ENCODE data around the gene PTCHD4. TPM values are rescaled to one million over a fixed set of nuclear protein-coding genes. Genes with fewer than 3 reads are reported as not detected.

PTCHD4 gene
- total RNA-seq, 1 experiment from 2014 or later: 0.96 TPM

- Mint-ChIP-seq H3K4me1 (peaks cover 0 to 24% of the 10 kb centered on the region in 2 experiments; a peak in 2 of 4 replicates), H3K27ac (no peak overlapping the region; a peak in 1 of 7 replicates), H3K9me3 (peaks cover 12 to 17% of the 10 kb centered on the region in 2 experiments), H3K4me3 (no peak overlapping the region), H3K27me3 (ENCODE audit: low read depth) (no peaks in the 10 kb centered on the region), H3K36me3 (ENCODE audit: insufficient read depth in 1 of 3, low read depth in 3 of 3) (peaks cover 5 to 33% (median 21%) of the 10 kb centered on the region in 3 experiments; a peak in 6 of 7 replicates)
- Histone ChIP-seq H4K5ac (ENCODE audit: insufficient read length, low read depth, low read length) (no peak overlapping the region), H3K56ac (ENCODE audit: insufficient read length, low read depth, low read length) (no peak overlapping the region), H3K27ac (ENCODE audit: insufficient read length, low read depth, low read length) (no peak overlapping the region), H3K14ac (ENCODE audit: insufficient read depth, low read length) (no peak overlapping the region), H2BK15ac (ENCODE audit: low read depth, low read length) (no peak overlapping the region), H3K4ac (ENCODE audit: low read depth, low read length) (no peak overlapping the region), H3K23ac (ENCODE audit: insufficient read length, low read depth, low read length) (no peak overlapping the region), H2BK20ac (ENCODE audit: low read depth, low read length, poor library complexity, severe bottlenecking) (no peak overlapping the region), H3K4me1 (ENCODE audit: insufficient read depth, low read length) (peaks cover 2% of the 10 kb centered on the region; the same call in 1 of the 2 replicates), H3K9me3 (ENCODE audit: control insufficient read depth, low read depth, low read length) (no peaks in the 10 kb centered on the region), H3K4me2 (ENCODE audit: insufficient read depth, insufficient read length, low read length) (no peak overlapping the region), H2AFZ (ENCODE audit: low read length) (no peak overlapping the region), H2BK5ac (ENCODE audit: insufficient read length, low read length) (no peak overlapping the region), H3K18ac (ENCODE audit: insufficient read length, low read depth, low read length) (no peak overlapping the region), H3K27me3 (ENCODE audit: insufficient read depth, low read length) (no peaks in the 10 kb centered on the region), H2BK120ac (ENCODE audit: low read depth, low read length, poor library complexity, severe bottlenecking) (no peak overlapping the region), H2BK12ac (ENCODE audit: insufficient read length, low read depth, low read length) (no peak overlapping the region), H4K91ac (ENCODE audit: insufficient read length, low read depth, low read length) (no peak overlapping the region), H3K79me1 (ENCODE audit: insufficient read depth, low read depth, low read length, poor library complexity, severe bottlenecking) (no peaks in the 10 kb centered on the region), H3K79me2 (ENCODE audit: insufficient read depth, low read length) (peaks cover 2% of the 10 kb centered on the region; the same call in 1 of the 2 replicates), H4K20me1 (ENCODE audit: control insufficient read depth, insufficient read depth, insufficient read length) (no peaks in the 10 kb centered on the region), H3K23me2 (ENCODE audit: insufficient read length, low read depth, low read length, poor library complexity, severe bottlenecking) (no peaks in the 10 kb centered on the region), H2AK5ac (ENCODE audit: insufficient read length, low read length) (no peak overlapping the region), H4K8ac (replicated peaks; ENCODE audit: insufficient read length, low read depth, low read length) (no peak overlapping the region), H3K9ac (ENCODE audit: extremely low read depth, insufficient read length, low read length) (no peak overlapping the region), H3T11ph (ENCODE audit: low read length) (no peak overlapping the region)
- TF ChIP-seq CTCF (conservative IDR thresholded peaks at IDR 0.05): no peak
- no peak for DNase-seq
- WGBS (ENCODE audit: extremely low coverage, insufficient read length, low lambda C conversion rate): no CpG with 5 or more reads among the region's 3 CpGs
Measured at GRCh38 chr6:48099713-48100587, 11.0 kb downstream of the PTCHD4 start.
